Right renal pelvis (tissue), 4 donors: ENCODE data around the gene CCDC158. TPM values are rescaled to one million over a fixed set of nuclear protein-coding genes. Genes with fewer than 3 reads are reported as not detected.
"Not testable (repeated sequence)": the region's sequence is repeated elsewhere in the genome, so short reads cannot be mapped to it uniquely, and the experiment has no call there.

ENCODE experiments used
- DNase-seq, 4 donors: peaks; one replicate each; pipeline ENCODE4 v3.0.0-alpha.2; 2013; ENCODE audit warnings: low read depth in 4 of 4, low spot score in 3 of 4, missing footprints in 1 of 4
- polyA plus RNA-seq, 4 donors: library from polyadenylated mRNA; unstranded; fragments of 120-200 nt; gene quantifications; one replicate each; pipeline ENCODE4 v1.2.1, GENCODE V29; 2013; ENCODE audit not compliant: insufficient read length in 4 of 4

Gene CCDC158
- 1 to 10 TPM in 1 of 4 donors, under 1 TPM in 3; 0.55 to 1.0 (median 0.77) TPM for polyA plus RNA-seq

GRCh38 chr4:76420762-76421581 is at the start of gene CCDC158:
Gene CCDC158 (minus strand): TSS chr4:76421141. CDS start chr4:76403207, 17,934 bp downstream.
- DNase-seq, result no peak

- no peak for DNase-seq
Measured at GRCh38 chr4:76470532-76470931, 49.6 kb upstream of the CCDC158 start.

GRCh38 chr4:76470064-76470463 is 49.1 kb upstream of the CCDC158 start:
- no peak for DNase-seq

- DNase-seq, result no peak
Measured at GRCh38 chr4:76463568-76463967, 42.6 kb upstream of the CCDC158 start.

- DNase-seq, result peak in 2 of 4 donors; percentile 11 to 12
Measured at GRCh38 chr4:76459291-76459723, 38.4 kb upstream of the CCDC158 start.

- peak in 2 of 4 donors; percentile 7 to 9 for DNase-seq
Measured at GRCh38 chr4:76458825-76459224, 37.9 kb upstream of the CCDC158 start.

GRCh38 chr4:76458297-76458696 is 37.4 kb upstream of the CCDC158 start:
- DNase-seq, result no peak

GRCh38 chr4:76457885-76458284 is 36.9 kb upstream of the CCDC158 start:
- DNase-seq, result no peak

- not testable (repeated sequence) for DNase-seq
Measured at GRCh38 chr4:76454073-76454472, 33.1 kb upstream of the CCDC158 start.

- DNase-seq, result no peak
Measured at GRCh38 chr4:76453232-76453631, 32.3 kb upstream of the CCDC158 start.

GRCh38 chr4:76449833-76450232 is 28.9 kb upstream of the CCDC158 start:
- DNase-seq, result no peak

GRCh38 chr4:76449362-76449767 is 28.4 kb upstream of the CCDC158 start:
- DNase-seq, result no peak

- DNase-seq, result no peak
Measured at GRCh38 chr4:76448211-76448610, 27.3 kb upstream of the CCDC158 start.

GRCh38 chr4:76447393-76447851 is 26.5 kb upstream of the CCDC158 start:
- no peak for DNase-seq

GRCh38 chr4:76445911-76446310 is 25.0 kb upstream of the CCDC158 start:
- DNase-seq, result no peak

- DNase-seq, result no peak
Measured at GRCh38 chr4:76443376-76443775, 22.4 kb upstream of the CCDC158 start.

GRCh38 chr4:76442807-76443206 is 21.9 kb upstream of the CCDC158 start:
- DNase-seq, result no peak

- DNase-seq, result no peak
Measured at GRCh38 chr4:76441881-76442280, 20.9 kb upstream of the CCDC158 start.

GRCh38 chr4:76439491-76439890 is 18.6 kb upstream of the CCDC158 start:
- DNase-seq, result no peak

- no peak for DNase-seq
Measured at GRCh38 chr4:76435528-76436319, 14.8 kb upstream of the CCDC158 start.

GRCh38 chr4:76434901-76435527 is 14.1 kb upstream of the CCDC158 start, which contains the start of gene SHROOM3:
Gene SHROOM3 (plus strand): TSS chr4:76435229. CDS start chr4:76436053, 824 bp downstream.
- DNase-seq, result no peak
